Tibial nerve (tissue), 4 donors: Measurements from ENCODE around the gene ADIPOR2.

Experiments
- EP300 ChIP-seq, 2 donors: sonication (generic); formaldehyde crosslinking; IDR thresholded peaks; one replicate each; pipeline ENCODE4 v1.6.1; 2017; ENCODE audit warnings: antibody characterized with exemption in 2 of 2, mild to moderate bottlenecking in 1 of 2
- POLR2A ChIP-seq, 2 donors: fragments of 450-650 bp; IDR thresholded peaks; one replicate each; pipeline ENCODE4 v1.6.1; 2017; ENCODE audit warnings: antibody characterized with exemption in 2 of 2, mild to moderate bottlenecking in 2 of 2, moderate library complexity in 2 of 2
- TF ChIP-seq, protein P1 (sequence below), 5 experiments: fragments of 200-600 bp in 3 of 5; fragments of 450-650 bp in 2 of 5; sonication (generic) in 3 of 5; IDR thresholded peaks; one replicate each; pipeline ENCODE4 v1.5.1; 2016 to 2019; ENCODE audit warnings: antibody characterized with exemption in 5 of 5, mild to moderate bottlenecking in 3 of 5, moderate library complexity in 2 of 5

- TF ChIP-seq, protein P1, sequence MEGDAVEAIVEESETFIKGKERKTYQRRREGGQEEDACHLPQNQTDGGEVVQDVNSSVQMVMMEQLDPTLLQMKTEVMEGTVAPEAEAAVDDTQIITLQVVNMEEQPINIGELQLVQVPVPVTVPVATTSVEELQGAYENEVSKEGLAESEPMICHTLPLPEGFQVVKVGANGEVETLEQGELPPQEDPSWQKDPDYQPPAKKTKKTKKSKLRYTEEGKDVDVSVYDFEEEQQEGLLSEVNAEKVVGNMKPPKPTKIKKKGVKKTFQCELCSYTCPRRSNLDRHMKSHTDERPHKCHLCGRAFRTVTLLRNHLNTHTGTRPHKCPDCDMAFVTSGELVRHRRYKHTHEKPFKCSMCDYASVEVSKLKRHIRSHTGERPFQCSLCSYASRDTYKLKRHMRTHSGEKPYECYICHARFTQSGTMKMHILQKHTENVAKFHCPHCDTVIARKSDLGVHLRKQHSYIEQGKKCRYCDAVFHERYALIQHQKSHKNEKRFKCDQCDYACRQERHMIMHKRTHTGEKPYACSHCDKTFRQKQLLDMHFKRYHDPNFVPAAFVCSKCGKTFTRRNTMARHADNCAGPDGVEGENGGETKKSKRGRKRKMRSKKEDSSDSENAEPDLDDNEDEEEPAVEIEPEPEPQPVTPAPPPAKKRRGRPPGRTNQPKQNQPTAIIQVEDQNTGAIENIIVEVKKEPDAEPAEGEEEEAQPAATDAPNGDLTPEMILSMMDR (IDR thresholded peaks at IDR 0.05), result no peak
- TF ChIP-seq EP300 (IDR thresholded peaks at IDR 0.05) (no peak), POLR2A (IDR thresholded peaks at IDR 0.05) (no peak)
Measured at GRCh38 chr12:1819571-1819970, 128.7 kb downstream of the ADIPOR2 start.
